LNCAP (cell line): ENCODE measurements around the gene ENG.
A peak's percentile ranks its signal among the peaks of the same experiment; 100 is the strongest.

Experiments used
- TF ChIP-seq, protein P1 (sequence below): fragments of 450-650 bp; IDR thresholded peaks from 2 replicates; pipeline ENCODE4 v1.5.1; 2017; ENCODE audit warnings: mild to moderate bottlenecking

The ENG gene

DNA sequence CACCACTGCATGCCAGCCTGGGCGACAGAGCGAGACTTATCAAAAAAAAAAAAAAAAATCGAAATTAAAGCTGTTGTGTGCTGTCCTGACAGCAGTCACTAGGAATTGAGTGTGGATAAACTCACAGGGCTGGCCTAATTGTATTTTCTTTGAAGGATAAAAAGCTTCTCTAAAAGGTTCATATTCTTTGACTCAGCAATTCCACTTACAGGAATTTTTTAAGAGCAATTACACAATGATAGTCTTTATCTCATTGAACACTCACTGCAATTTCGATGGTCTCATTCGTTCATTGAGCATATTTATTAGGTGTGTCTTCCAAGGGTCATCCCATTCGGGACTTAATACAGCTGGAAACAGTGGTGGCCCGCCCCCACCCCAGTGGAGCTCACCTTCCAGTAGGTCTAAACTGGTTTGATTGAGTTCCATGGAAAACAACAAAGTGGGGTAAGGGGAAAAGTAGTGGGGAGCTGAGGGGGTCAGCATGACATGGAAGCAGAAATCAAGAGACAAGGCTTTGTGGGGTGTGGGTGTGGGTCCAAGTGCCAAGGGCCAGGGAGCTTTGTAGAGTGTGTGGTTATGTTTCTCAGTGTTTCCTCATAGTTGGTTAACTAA, 61.9 kb downstream of the ENG start:
- TF ChIP-seq, protein P1, sequence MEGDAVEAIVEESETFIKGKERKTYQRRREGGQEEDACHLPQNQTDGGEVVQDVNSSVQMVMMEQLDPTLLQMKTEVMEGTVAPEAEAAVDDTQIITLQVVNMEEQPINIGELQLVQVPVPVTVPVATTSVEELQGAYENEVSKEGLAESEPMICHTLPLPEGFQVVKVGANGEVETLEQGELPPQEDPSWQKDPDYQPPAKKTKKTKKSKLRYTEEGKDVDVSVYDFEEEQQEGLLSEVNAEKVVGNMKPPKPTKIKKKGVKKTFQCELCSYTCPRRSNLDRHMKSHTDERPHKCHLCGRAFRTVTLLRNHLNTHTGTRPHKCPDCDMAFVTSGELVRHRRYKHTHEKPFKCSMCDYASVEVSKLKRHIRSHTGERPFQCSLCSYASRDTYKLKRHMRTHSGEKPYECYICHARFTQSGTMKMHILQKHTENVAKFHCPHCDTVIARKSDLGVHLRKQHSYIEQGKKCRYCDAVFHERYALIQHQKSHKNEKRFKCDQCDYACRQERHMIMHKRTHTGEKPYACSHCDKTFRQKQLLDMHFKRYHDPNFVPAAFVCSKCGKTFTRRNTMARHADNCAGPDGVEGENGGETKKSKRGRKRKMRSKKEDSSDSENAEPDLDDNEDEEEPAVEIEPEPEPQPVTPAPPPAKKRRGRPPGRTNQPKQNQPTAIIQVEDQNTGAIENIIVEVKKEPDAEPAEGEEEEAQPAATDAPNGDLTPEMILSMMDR, result no peak

DNA sequence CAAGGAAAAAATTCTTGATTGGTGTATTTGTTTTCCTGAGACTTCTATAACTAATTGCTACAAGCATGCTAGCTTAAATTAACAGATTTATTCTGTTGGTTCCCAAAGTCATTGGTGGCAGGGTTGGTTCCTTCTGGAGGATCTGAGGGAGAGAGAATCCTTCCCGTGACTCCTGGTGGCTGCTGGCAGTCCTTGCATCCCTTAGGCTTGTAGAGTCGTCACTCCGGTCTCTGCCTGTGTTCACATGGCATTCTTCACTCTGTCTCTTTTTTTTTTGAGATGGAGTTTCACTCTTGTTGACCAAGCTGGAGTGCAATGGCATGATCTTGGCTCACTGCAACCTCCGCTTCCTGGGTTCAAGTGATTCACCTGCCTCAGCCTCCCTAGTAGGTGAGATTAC, 63.4 kb downstream of the ENG start:
- TF ChIP-seq, protein P1, result no peak

DNA sequence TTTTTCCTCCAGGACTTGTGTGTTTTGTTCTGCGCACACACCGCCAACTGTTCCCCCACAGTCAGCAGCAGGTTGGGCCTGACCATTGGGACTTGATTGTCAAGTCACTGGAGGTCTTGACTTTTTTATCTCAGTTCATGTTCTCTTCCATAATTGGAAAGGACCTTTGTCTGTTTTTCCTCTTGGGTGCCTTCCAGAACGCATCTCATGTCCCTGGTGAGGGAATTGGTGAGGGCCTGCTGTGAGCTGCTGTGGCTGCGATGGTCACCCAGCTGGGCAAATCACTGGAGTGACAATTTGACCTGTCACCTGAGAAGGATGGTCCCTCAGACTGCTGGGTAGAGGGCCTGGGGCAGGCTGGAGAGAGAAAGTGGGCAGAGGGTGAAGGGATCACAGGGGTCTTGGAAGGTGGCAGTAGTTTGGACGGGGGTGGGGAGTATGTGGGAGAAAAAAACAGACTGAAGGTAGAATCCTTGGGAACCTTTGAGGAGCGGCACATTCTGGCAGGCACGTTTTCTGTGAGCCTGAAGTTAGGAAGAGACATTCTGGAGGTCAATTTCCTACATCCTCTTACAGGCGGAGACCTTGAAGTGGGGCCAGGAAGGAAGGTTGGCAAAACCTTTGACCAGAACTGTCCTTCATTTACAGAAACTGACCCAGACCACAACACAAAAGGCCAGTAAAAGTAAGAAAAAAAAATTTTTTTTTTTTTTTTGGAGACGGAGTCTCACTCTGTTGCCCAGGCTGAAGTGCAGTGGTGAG, 64.2 kb downstream of the ENG start:
- TF ChIP-seq, protein P1, result no peak

DNA sequence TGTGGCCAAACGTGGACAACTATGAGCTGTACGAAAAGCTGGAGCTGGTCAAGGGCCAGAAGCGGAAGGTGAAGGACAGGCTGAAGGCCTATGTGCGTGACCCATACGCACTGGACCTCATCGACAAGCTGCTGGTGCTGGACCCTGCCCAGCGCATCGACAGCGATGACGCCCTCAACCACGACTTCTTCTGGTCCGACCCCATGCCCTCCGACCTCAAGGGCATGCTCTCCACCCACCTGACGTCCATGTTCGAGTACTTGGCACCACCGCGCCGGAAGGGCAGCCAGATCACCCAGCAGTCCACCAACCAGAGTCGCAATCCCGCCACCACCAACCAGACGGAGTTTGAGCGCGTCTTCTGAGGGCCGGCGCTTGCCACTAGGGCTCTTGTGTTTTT, 65.3 kb downstream of the ENG start:
- TF ChIP-seq, protein P1, result no peak

DNA sequence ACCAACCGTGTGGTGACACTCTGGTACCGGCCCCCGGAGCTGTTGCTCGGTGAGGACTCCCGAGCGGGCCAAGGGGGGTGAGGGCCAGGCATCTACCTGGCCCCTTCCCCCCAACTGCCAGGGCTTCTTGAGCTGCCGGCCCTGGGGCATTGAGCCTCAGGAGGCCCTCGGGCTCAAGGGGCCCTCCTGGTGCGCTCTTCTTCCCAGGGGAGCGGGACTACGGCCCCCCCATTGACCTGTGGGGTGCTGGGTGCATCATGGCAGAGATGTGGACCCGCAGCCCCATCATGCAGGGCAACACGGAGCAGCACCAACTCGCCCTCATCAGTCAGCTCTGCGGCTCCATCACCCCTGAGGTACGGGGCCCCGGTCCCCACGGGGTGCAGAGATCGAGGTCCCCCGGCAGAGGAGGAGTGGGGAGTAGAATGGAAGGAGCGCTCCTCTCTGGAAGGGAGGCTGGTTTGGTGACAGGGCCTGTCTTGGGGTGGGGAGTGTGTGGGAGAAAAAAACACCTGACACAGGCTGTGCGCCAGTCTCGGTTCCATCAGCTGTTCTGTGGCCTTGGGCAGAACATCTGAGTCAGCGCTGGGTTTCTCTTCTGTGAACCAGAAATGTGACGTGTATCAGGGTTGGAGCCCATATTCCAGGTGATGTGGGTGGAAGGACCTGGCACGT, 66.0 kb downstream of the ENG start:
- TF ChIP-seq, protein P1, result no peak

DNA sequence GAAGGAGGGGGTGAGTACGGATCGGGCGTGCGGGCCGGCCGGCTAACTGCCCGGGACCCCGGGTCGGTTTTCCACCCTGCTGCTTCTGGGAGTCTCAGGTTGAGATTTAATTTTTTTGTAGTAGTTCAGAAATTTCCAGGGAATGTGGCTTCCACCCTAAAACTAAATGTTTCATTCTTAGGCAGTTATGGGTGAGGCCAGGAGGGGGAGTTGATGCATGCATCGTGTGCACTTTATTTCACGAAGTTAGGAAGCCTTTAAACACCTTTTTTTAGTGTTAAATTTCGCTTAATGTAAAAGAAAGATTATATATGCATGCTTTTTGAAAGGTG, 67.7 kb downstream of the ENG start:
- TF ChIP-seq, protein P1, result peak; percentile 63

DNA sequence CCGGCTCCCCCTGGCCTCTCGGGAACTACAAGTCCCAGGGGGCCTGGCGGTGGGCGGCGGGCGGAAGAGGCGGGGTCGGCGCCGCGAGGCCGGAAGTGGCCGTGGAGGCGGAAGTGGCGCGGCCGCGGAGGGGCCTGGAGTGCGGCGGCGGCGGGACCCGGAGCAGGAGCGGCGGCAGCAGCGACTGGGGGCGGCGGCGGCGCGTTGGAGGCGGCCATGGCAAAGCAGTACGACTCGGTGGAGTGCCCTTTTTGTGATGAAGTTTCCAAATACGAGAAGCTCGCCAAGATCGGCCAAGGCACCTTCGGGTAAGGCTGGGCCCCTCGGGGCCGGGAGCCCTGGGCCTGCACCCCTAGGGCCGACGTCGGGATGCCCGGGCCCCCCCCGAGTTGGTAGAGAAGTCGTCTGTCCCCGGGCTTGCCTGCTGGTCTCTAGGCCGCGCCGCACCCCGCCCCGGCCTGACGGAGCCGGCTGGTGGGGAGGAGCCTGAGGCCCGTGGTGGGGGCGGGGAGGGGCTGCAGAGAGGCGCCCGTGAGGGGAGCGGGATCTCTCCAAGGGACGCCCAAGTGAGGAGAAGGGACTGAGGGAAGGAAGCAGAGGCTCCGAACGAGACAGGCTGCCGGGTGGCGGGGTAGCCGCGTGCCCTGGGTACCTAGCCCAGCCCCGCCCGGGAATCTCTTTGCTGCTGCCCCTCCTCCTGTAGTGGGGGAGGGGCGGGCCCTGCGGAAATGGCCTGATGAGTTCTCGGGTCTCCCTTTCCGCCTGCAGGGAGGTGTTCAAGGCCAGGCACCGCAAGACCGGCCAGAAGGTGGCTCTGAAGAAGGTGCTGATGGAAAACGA, 68.3 kb downstream of the ENG start, which contains the start of gene CDK9:
Gene CDK9 (plus strand): TSS at position 102 of the 840 bp plus-strand sequence. CDS start 115 bp downstream, at position 217.
- TF ChIP-seq, protein P1, result no peak
